NCI-H774 (cell line): Measurements from ENCODE around the gene TIMP3.

Source experiments
- DNase-seq: peaks from one replicate; lab custom pipeline; 2025; lab: John Stamatoyannopoulos, UW

Gene TIMP3

DNA sequence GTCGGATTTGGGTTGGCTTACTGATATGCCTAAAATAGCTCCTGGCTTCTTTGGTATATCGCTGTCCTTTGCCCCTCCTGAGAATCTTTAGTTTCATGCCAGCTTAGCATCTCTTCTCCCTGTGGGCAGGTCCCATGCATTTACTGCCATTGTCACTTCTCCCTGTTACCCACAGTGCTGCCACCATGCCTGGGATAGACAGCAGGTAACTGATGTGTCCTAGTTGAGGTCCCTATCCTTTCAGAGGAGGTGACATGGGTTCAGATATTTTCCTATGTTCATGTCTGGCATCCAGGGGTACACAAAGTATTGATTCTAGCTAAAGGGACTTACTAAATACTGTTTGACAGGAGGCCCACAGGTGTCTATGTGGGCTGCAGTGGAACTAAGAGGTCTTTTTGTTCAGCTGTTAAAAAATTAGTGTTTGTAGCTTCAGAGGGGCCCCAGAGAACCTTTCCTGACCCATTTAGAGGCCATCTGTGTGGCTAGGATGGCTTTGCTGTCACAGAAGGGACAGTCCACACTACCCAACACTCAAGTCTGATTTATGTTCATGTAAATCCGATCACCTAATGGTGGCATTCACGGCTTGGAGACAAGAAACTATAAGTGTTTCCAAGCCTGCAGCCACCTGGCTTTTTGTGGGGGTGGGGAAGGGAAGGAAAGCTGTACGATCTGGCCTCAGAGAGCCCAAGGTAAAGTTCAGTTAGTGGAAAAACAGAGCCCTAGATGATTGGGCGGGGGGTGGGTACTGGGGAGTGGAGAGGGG is 8.5 kb downstream of the TIMP3 start:
- DNase-seq: no peak

DNA sequence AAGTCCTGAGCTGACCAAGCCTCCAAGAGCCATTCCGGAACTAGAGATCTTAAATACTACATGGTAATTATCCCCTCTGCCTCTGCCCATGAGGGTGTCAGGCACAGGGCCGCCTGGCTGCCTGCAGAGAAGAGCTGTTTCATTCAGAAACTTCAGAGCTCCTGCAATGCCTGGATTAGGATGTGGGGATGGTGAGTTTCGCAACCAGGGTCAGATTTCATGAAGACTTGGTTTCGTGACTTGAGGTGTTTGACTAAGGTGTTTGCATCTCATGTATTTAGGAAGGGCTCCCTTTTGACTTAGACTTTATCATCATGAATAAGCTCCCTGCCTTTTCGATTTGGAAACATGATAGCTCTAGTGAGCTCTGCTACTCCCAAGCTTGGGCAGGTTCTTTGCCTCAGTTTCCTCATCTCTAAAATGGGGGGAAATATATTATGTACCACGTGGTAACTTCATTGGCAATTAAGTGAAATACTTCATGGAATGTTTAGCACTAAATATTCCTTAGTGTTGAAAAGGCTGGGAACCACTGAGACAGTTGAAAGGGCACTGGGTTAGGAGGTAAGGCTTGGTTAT is 9.1 kb downstream of the TIMP3 start:
- no peak for DNase-seq

DNA sequence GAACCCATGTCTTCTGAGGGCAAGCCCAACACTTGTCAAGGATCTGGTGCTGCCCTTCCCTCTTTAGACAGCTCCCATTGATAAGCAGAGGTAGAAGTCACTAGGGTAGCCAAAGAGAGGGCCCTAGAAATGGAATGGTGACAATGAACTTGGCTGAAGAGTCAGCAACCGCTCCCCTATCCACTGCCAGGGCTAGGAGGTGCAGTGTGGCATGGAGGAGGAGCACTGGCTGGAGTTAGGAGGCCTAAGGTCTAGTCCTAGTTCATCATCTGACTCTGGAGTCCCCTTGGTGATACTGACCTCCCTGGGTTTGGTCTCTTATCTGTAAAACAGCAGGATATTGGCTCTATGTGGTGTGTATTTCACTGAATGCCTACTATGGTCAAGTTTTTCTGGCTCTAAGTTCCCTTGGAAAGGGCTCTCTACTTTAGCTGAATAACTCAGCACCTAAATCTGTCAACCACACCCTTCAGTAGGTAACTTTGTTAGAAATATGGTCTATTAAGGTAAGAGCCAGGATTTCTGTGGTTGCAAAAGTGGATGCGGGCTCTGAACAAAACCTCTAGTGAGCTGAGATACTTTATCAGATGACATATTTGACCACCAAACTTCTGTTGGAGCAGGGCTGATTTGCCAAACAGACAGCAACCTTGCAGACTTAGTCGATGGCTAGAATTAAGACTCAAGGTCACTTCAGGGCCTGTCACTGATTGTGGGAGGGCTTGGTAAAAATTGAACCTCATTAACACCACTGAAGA is 10.5 kb downstream of the TIMP3 start:
- no peak for DNase-seq

DNA sequence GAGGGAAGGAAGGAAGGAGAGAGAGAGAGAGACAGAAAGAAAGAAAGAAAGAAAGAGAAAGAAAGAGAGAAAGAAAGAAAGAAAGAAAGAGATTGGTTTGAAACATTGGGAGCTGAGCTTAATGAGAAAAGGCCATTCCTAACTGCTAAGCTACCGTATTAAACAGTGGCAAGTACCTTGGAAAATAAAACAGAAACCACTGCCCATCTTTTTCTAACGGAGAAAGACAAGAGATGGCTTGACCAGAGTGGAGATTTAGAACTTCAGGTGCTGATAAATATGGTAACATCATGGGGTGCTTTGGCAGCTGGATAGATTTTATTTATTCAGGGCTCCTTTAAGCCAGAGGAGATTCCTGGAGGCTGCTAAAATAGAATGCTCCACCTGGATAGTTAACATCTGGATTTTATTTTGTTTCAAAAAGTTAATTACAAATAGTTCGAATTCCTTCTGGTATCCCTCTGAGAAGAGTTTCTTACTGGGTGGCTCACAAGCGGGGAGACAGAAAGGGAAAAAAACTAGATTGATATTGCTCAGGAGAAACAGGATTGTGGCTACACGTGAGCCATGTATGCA is 12.9 kb downstream of the TIMP3 start:
- no peak for DNase-seq

DNA sequence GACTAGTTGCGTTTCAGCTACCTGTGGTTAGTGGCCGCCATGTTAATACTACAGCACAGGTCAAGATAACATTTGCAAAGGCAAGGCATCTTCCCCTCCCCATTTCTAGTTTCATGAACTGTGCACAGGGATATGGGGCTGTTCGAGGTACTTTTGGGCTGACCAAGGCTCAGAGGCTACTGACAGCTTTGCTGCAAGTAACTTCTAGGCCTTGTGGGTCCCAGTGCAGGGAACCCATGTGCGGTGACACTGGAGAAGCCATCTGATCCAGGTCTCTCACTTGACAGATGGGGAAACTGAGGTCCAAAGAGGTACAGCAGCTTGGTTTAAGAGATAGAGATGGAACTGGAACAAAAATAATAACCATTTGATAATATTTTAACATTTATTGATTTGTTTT is 13.6 kb downstream of the TIMP3 start:
- DNase-seq: no peak

DNA sequence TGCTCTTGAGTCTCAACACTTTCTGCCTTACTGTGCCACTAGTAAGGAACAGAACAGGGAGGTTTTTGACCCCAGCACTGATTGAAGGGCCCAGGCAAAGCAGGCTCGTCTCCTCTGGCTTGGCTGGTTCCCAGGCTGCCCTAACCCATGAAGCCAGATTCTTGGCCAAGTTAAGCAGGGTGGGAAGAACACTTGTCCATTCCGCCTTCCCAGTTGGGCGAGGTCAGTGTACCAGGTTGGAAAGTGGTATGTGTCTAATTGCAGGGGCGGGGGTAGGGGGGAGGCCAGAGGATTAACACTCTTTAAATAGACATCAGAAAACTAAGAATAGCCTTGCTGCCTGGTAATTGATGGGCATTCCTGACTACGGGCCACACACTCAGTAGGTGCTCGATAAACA is 14.4 kb downstream of the TIMP3 start:
- DNase-seq: no peak

DNA sequence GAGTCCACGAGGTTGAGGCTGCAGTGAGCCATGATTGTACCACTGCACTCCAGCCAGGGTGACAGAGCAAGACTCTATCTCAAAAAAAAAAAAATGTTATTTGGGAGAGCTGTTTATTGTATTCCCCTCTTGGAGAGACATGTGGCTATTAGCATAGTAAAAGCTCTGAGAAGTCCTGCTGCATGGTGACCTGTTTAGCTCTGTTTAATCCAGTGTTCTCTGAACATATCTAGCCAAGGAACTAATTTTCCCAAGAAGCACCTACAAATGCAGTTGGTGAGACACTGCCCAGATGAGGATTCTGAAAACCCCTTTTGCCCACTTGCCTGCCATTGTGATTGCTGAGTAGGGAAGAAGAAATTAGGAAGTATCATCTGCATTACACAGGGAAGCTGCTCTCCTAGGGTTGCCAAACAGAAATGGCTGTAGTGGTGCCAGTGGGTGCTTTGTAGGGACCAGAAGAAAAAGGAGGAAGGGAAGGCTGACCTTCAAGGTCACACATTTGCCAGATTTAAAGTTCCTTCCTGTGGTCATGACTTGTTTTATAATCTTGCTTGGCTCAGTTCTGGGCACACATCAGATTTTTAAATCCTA is 15.7 kb downstream of the TIMP3 start:
- DNase-seq: no peak

DNA sequence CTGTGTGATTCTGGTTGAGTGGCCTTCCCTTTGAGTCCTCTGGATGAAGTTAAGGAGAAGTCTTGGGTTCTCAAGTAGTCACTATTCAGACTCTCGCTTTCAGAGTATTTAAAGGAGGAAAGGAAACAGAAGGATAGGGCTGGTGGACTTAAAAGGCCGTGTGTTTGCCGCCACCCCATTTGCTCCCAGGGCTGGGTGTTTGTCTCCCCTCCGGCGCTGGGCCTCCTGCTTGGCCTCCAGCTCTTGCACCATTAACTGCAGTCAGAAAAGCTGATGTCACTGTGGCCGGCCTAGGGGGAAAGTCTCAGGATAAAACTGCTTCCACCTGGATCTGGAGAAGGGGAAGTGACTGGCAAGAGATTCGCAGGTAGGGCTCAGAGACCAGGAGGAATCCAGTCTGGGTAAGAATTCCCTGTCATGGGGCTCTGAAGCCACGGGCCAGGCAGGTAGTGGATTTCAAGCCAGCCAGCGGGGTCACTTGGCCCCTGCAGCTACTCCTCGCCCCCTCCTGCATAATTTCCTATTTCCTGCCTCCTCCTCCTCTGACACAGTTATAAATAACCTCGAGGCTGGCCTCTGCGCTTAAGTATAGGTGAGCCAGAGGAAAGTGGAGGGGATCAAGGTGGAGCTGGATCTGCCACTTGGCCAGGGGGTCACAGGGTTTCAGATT is 17.1 kb downstream of the TIMP3 start:
- no peak for DNase-seq

DNA sequence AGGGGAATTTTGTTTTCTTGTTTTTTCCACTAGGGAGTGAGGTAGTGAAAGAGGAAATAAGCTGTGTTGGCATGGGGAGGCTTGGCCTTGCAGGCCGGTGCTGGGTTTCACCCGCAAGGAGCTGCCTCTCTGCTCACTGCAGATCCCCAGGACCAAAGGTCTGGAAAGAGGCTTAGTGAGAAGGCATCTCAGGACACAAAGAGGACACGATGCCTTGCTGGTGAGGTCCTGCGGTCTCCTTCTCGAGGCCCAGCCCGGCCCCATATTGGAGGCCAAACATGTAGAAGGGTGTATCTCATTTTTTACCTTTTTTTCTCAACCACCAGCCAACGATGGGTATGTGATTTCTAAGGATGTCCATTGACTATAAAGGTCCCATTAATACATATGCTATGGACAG is 17.6 kb downstream of the TIMP3 start:
- DNase-seq: no peak

DNA sequence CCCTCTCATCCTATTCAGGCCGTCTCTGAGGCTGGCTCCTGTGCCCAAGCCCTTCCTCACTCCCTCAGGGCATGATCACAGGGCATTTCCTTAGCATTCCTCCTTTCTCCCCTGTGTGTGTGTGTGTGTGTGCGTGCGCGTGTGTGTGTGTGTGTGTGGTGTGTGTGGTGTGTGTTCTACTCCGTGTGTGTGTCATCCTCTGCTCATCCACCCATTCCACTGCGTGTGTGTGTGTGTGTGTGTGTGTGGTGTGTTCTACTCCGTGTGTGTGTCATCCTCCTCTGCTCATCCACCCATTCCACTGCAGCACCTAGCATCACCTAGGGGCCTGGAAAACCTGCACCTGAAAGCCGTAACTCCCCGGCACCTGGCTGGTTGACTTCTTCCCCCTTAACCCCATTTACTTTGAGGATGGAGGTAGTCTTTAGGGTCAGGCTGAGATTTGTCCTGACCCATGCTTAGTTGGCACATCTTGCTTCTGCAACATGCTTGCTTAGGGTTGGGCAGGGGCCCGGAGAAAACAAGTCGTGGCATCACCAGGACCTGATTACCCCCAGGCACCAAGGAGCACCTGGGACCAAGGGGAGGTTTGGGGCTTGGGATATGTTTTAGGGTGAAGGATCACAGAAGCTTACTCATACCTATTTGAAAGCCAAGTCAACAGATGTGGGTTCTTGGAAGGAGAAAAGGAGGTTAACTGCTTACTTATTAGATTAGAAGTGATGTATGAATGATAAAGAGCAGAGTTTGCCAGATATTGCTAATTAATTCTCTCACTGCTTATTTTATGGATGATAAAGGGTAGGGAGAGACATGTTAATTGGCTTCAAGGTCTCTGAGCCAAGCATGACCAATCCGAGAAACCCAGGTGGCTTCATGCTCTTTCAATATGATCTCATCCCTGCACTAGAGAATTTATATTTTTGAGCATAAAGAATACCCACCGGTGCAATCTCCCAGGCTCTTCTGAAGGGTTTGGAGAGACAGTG is 18.9 kb downstream of the TIMP3 start:
- no peak for DNase-seq

DNA sequence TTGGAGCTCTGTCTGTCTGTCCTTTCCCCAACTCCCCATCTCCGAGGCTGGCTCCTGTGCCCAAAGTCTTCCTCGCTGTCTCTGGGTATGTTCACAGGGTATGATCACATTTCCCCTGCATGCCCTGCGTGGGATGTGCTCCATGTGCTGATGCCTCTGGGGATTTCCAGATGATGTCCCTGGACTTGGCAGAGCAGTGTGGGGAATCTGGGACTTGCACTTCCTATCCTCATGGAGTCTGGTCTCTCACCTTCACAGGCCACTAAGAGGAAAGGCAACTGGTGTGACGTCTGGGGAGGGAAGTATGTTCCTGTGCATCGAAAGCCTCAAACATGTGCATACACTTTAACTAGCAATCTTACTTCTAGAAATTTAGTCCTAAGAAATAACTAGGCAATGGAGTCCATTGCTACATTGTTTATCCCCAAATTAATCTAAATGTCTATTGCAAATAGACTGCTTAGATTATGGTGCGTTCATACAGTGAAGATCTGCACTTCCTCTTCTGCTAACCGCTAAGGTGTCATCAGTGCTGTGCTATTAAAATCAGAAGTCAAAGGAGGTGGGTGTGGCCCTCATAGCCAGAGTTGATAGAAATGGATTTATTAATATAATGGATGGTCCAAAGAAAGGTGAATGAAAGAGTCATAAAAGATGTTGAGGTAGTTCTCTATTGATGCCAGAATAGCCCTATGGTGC is 20.8 kb downstream of the TIMP3 start:
- no peak for DNase-seq

DNA sequence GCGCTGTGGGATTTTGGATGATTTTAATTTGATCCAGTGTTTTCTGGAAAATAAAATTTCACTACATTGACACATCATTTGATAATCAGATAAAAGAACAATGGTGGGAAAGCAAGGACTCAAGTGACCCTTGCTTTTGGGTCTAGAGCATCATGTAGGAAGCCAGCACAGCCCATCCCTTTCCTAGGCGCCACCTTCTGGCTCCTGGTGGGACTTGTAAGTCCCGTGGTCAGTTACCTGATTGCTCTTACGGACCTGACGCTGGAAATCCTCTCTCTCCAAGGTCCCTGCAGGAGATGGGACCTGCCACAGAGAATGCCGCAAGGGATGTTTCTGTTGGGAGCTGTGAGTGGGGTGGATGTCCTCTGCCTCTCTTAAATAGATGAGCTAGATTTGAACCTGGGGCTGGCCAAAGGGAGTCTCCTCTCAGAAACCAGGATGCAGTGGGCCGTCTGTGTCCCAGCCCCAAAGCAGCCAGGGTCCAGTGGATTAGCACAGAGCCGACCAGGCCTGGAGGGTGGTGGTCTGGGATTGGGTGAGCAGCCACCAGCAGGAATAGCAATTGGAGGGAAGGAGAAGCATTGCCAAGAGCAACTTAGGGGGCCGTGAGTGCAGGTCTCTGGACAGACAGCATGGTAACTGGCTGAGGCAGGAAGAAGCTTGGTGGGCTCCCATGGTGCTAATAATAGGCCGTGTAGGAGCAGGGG is 21.7 kb downstream of the TIMP3 start:
- DNase-seq: no peak

DNA sequence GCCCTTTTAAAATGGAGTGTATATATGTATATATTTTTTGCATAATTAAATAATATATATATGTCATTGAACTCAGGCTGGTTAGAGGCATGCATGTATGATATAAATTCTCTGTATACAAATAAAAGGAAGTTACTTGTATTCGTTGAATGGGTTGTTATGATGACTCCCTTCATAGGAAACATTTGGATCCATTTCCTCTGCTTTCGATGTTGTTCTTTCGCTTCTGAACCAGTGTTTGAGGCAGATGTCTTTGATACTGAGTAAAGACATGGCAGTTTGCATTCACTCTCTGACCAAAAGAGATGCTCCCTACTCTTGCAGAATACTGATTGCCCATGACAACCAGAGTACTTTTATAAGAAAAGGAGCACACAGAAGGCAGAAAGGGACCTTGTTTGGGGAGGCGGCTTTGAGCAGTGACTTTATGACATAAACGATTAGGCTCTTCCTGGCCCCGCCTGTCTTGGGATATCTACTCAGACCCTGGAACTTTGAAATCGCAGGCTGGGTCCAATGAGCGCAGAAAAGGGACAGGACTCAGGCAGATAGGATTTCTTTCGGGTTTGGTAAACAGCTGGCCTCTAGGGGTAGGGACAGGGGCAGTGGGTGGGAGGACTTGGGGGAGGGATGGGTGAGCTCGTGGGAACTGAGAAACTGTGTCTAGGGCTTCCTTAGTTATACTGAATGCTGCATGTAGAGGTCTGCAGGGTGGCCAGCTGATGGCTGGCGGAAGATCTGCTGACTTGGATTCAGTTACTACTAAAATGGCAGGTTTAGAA is 23.2 kb downstream of the TIMP3 start:
- no peak for DNase-seq

DNA sequence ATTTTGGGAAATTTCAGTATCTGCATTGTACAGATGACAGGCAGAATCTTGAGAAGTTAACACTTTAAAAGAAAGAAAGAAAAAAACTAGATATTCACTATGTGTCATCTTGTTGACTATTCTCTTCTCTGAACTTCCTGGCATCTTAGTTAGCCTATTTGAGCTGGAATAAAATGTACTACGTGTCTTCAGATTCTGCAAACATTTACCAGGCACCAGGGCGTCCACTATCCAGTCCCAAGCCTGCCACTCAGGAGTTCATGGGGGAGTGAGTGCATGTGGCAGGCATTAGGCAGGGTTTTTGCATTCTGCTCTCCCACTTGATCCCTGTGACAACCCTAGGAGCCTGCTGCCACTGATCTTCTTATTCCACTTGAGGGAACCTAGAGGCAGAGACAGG is 25.0 kb downstream of the TIMP3 start:
- no peak for DNase-seq

DNA sequence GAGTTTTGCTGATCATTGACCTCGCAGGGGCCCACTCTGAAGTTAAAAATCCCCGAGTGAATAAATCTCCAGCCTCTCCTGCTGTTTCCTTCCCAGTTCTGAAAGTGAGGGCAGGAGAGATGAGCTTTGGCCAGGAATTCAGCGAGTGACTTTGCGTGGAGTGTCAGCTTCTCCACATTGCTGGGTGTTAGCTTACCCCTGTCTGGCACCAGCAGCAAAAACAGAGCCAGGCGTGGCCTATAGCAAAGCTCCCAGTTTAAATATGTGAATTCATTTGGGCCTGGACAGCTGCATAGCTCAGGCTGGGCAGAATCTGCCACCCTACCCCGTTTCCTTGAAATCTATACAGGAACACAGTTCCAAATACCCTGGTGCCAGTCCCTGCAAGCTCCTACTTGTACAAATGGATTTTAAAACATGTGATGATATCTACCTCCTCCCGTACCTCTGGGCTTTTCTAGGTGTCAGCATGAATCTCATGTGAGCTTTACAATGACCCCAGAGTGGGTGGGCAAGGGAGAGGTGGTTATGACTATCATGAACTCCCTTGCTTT is 25.6 kb downstream of the TIMP3 start:
- no peak for DNase-seq

DNA sequence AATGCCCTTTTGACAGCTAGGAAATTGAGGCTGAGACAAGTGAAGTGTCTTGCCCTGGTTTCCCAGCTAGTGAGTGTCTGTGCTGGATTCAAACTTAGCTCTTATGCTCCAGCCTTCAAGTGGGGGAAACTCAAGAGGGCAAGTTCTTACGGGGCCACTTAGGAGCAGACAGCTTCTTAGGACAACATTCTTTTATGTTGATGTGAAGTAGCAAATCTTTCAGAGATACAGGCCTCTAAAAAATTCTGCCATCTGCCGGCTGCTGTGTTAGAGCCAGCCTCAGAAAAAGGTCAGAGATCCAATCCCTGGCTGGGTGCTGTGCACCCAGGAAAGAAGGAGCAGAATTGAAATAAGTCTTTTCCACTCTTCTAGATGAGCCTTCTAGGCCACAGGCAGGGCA is 26.6 kb downstream of the TIMP3 start:
- no peak for DNase-seq

DNA sequence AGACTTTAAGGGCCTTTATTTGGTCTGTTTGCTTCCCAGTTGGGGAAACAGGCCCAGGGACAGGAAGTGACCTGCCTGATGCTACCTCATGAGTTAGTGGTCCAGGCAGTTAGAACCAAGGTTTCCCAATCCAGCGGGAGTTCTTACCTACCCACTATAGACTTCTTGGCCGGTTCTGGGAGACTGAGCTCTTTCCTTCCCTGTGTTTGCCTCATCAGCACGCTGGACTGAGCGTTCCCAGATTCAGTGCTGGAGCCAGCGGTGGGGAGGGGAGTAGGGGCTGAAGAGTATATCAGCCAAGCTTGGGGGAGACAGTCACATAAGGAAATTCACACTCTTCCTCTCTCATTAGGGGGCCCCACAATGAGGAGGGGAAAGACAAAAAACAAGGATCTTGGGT is 27.1 kb downstream of the TIMP3 start:
- DNase-seq: no peak

DNA sequence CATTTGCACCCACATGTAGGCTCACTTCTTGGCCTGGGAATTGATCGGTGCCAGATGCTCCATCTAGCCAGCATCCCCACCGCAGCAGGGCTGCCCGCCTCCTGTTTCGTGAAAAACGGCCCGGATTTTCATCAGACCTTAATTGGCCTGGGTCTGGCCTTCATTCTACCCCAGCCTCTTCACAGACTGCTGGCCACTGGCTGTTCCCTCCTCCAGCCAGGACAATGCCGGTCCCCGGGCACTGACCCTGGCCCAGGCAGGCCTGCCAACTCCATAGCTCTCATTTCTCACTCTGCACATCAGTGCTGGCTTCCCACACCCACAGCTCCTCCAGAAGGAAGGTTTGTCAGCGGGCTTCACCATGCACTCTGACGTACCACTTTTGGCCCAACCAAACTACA is 27.9 kb downstream of the TIMP3 start:
- no peak for DNase-seq
